C4-2B (cell line): ENCODE measurements around the gene DEAF1.

Experiments used
- H3K27ac ChIP-seq: fragments of 450-650 bp; 2 replicates; pipeline ENCODE4 v1.5.1; 2017
- CTCF ChIP-seq: fragments of 450-650 bp; conservative IDR thresholded peaks from 2 replicates; pipeline ENCODE4 v1.5.1; 2017; ENCODE audit warnings: mild to moderate bottlenecking
- ZFX ChIP-seq: fragments of 450-650 bp; IDR thresholded peaks from 2 replicates; pipeline ENCODE4 v1.6.1; 2017

Gene DEAF1

GRCh38 chr11:662689-663274 is 32.2 kb downstream of the DEAF1 start:
- no peak overlapping the region for H3K27ac ChIP-seq
- TF ChIP-seq ZFX (no peak), CTCF (peak; percentile 85)

GRCh38 chr11:660681-661444 is 34.2 kb downstream of the DEAF1 start:
- TF ChIP-seq CTCF: no peak
- no peak for TF ChIP-seq ZFX
- H3K27ac ChIP-seq: no peak overlapping the region

- TF ChIP-seq ZFX (no peak), CTCF (no peak)
- H3K27ac ChIP-seq: no peak overlapping the region
Observed at GRCh38 chr11:660281-660680, 34.7 kb downstream of the DEAF1 start.

- TF ChIP-seq ZFX (no peak), CTCF (no peak)
- no peak overlapping the region for H3K27ac ChIP-seq
Observed at GRCh38 chr11:659532-660085, 35.4 kb downstream of the DEAF1 start.

GRCh38 chr11:657691-658126 is 37.3 kb downstream of the DEAF1 start:
- H3K27ac ChIP-seq: no peak overlapping the region

GRCh38 chr11:656866-657265 is 38.2 kb downstream of the DEAF1 start:
- no peak for TF ChIP-seq CTCF
- no peak for TF ChIP-seq ZFX

More at GRCh38 chr11:657691-658126, 37.3 kb downstream of the DEAF1 start:
- TF ChIP-seq ZFX: no peak
- TF ChIP-seq CTCF: no peak

GRCh38 chr11:656426-656825 is 38.6 kb downstream of the DEAF1 start:
- no peak for TF ChIP-seq ZFX
- TF ChIP-seq CTCF: no peak
- no peak overlapping the region for H3K27ac ChIP-seq

More at GRCh38 chr11:656866-657265, 38.2 kb downstream of the DEAF1 start:
- H3K27ac ChIP-seq: no peak overlapping the region
